GM12878 (cell line): ENCODE measurements around the gene NAT8L. TPM values are rescaled to one million over a fixed set of nuclear protein-coding genes. Genes with fewer than 3 reads are reported as not detected.

Experiments
- ATAC-seq: fragments of 200-7000 bp; cut with Tn5 transposase; 3 replicates; pipeline ENCODE4 v1.9.1; 2020; ENCODE audit warnings: mild to moderate bottlenecking, moderate library complexity
- BruUV-seq: library from RNA; stranded (reverse); fragments of 400-500 nt; replicated peaks from 2 replicates; lab custom pipeline; 2021; lab: Mats Ljungman, UMichigan
- CTCF ChIA-PET: fragments of 300-600 bp; sonication (Branson Sonifier 250); formaldehyde crosslinking; extraction: SDS; loops from one replicate; lab custom pipeline; 2021; ENCODE audit warnings: inconsistent platforms; lab: Yijun Ruan, JAX
- POLR2A ChIA-PET: fragments of 350-600 bp; formaldehyde crosslinking; extraction: SDS; loops from one replicate; lab custom pipeline; 2021; ENCODE audit warnings: inconsistent platforms; lab: Charles Lee
- RAD21 ChIA-PET: fragments of 300-600 bp; sonication (Branson Sonifier 250); formaldehyde crosslinking; loops from one replicate; lab custom pipeline; 2023; ENCODE audit warnings: antibody characterized with exemption; ENCODE audit not compliant: unreplicated experiment; lab: Charles Lee
- SMC1A ChIA-PET: fragments of 300-600 bp; sonication (Branson Sonifier 250); formaldehyde crosslinking; loops from one replicate; lab custom pipeline; 2023; ENCODE audit not compliant: unreplicated experiment, uncharacterized antibody; lab: Charles Lee
- DNase-seq: peaks from one replicate; pipeline ENCODE4 v3.0.0-alpha.2; 2011; ENCODE audit warnings: low read depth, low spot score
- FAIRE-seq: peaks from 3 replicates; lab custom pipeline; 2011; peaks lifted over from hg19 to GRCh38; lab: Jason Lieb, UNC
- H2AFZ ChIP-seq: 2 replicates; pipeline ENCODE4 v1.6.0; 2011; ENCODE audit warnings: low read depth, low read length, control low read depth; ENCODE audit not compliant: control insufficient read depth
- H3K27ac ChIP-seq: 2 replicates; pipeline ENCODE4 v1.5.1; 2011; ENCODE audit warnings: control low read depth; ENCODE audit not compliant: control insufficient read depth, insufficient read depth
- H3K27me3 ChIP-seq, 2 experiments: replicated peaks in 1 of 2; 2 replicates each; pipeline versions ENCODE4 v1.6.0 to v1.6.1; 2011; ENCODE audit warnings: low read length in 1 of 2; ENCODE audit not compliant: control insufficient read depth in 2 of 2, insufficient read depth in 2 of 2
- H3K36me3 ChIP-seq, 2 experiments: 2 replicates each; pipeline ENCODE4 v1.5.1; 2011; ENCODE audit warnings: low read length in 1 of 2; ENCODE audit not compliant: control insufficient read depth in 2 of 2, insufficient read depth in 2 of 2
- H3K4me1 ChIP-seq: 2 replicates; pipeline ENCODE4 v1.6.1; 2011; ENCODE audit warnings: mild to moderate bottlenecking, low read length, moderate library complexity, mixed read lengths; ENCODE audit not compliant: control insufficient read depth, insufficient read depth
- H3K4me2 ChIP-seq: 2 replicates; pipeline ENCODE4 v1.6.0; 2011; ENCODE audit warnings: control low read depth; ENCODE audit not compliant: control insufficient read depth, insufficient read depth
- H3K4me3 ChIP-seq: fragments of 200-600 bp; sonication (generic); 2 replicates; pipeline ENCODE4 v1.5.1; 2016
- H3K79me2 ChIP-seq: 2 replicates; pipeline ENCODE4 v1.6.0; 2011; ENCODE audit warnings: low read length; ENCODE audit not compliant: control insufficient read depth, insufficient read depth
- H3K9ac ChIP-seq: 2 replicates; pipeline ENCODE4 v1.8.0; 2011; ENCODE audit warnings: low read length, control low read depth, mixed read lengths; ENCODE audit not compliant: control insufficient read depth, insufficient read depth
- H3K9me3 ChIP-seq: replicated peaks from 3 replicates; pipeline ENCODE4 v1.5.1; 2011; ENCODE audit warnings: mild to moderate bottlenecking, low read length; ENCODE audit not compliant: control insufficient read depth, insufficient read depth
- H4K20me1 ChIP-seq: 2 replicates; pipeline ENCODE4 v1.6.0; 2011; ENCODE audit not compliant: control insufficient read depth, insufficient read depth
- KLF5 ChIP-seq: fragments of 450-650 bp; IDR thresholded peaks from 2 replicates; pipeline ENCODE4 v1.6.1; 2014; ENCODE audit warnings: mild to moderate bottlenecking; ENCODE audit not compliant: partially characterized antibody
- NFYB ChIP-seq: IDR thresholded peaks from 2 replicates; pipeline ENCODE4 v1.6.1; 2011; ENCODE audit warnings: low read depth, mild to moderate bottlenecking, low read length, improper control_type of control experiment, moderate library complexity; ENCODE audit not compliant: insufficient read depth
- NR2C2 ChIP-seq: IDR thresholded peaks from 2 replicates; pipeline ENCODE4 v1.6.1; 2011; ENCODE audit warnings: borderline replicate concordance, low read depth; ENCODE audit not compliant: control insufficient read depth, insufficient read length
- POU2F2 ChIP-seq: IDR thresholded peaks from 3 replicates; pipeline ENCODE4 v1.6.1; 2011; ENCODE audit warnings: low read depth, mild to moderate bottlenecking, low read length, borderline replicate concordance
- ZNF207 ChIP-seq: fragments of 450-650 bp; IDR thresholded peaks from 2 replicates; pipeline ENCODE4 v1.6.1; 2014; ENCODE audit warnings: antibody characterized with exemption, mild to moderate bottlenecking, borderline replicate concordance
- in situ Hi-C: fragments of 300-500 bp; cut with MboI; formaldehyde crosslinking; loops from 9 replicates; pipeline ENCODE4 v1.14.3; 2018; ENCODE audit warnings: mixed read lengths
- intact Hi-C: fragments of 100-400 bp; cut with micrococcal nuclease; formaldehyde crosslinking; loops from one replicate; pipeline ENCODE4 v1.14.2; 2022; ENCODE audit not compliant: unreplicated experiment
- polyA plus RNA-seq, 11 experiments: library from polyadenylated mRNA; depleted of rRNA in 4 of 11; unstranded in 6 of 11; stranded (reverse) in 5 of 11; fragments of >200 nt; fragmentation: Nextera tagmentation in 4 of 11; fragmentation: Illumina TruSeq in 1 of 11; extraction: Ambion mirVana in 4 of 11; extraction: Trizol in 1 of 11; gene quantifications; 1 replicate in 1 of 11; 2 replicates in 10 of 11; pipeline versions ENCODE4 v1.2.1 to v1.2.3, GENCODE V29; 2011 to 2016; ENCODE audit warnings: inconsistent platforms in 2 of 11, missing spikeins in 2 of 11, low read depth in 1 of 11
- total RNA-seq, 4 experiments: library from RNA; depleted of rRNA in 3 of 4; stranded (reverse); fragments of >200 nt in 3 of 4; fragmentation: Illumina TruSeq in 1 of 4; extraction: Trizol in 1 of 4; gene quantifications; 2 replicates each; pipeline versions ENCODE4 v1.2.1 to v1.2.3, GENCODE V29; 2013 to 2021
- TF ChIP-seq, protein P1 (sequence below): fragments of 450-650 bp; IDR thresholded peaks from 2 replicates; pipeline ENCODE4 v1.6.1; 2018; ENCODE audit warnings: mild to moderate bottlenecking, low read depth, moderate library complexity; ENCODE audit not compliant: partially characterized antibody

Gene NAT8L
- total and polyA plus RNA-seq, 10 of the 15 experiments (the other 5 are each of a cell fraction or from before 2014, with no cell fraction given) = 0.01 to 0.31 (median 0.11) TPM; not detected in 5

DNA sequence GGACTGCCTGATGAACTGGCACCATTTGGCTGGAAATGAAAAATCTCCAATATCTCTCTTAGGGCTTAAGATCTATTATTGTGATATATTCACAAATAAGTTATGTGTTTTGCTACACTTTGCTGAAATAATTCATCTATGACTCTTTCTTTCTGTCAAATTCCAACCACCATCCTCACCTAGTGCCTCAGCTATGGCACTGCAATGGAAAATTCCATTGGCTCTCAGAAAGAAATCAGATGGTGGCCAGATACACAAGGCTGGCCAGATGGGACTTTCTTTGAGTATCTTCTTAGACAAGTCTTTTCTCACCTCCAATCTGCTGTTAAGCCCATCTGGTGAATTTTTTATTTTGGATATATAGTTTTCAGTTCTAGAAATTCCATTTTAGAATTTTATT, 28.0 kb downstream of the NAT8L start:
- FAIRE-seq = no peak
- Histone ChIP-seq H3K79me2 (no peaks in the 10 kb centered on the region), H3K27ac (no peak overlapping the region), H3K9me3 (no peaks in the 10 kb centered on the region), H4K20me1 (no peaks in the 10 kb centered on the region), H3K9ac (no peak overlapping the region), H3K36me3 (no peaks in the 10 kb centered on the region), H2AFZ (no peak overlapping the region), H3K27me3 (peaks cover 0 to 4% of the 10 kb centered on the region in 2 experiments; a peak in 3 of 4 replicates), H3K4me3 (no peak overlapping the region), H3K4me2 (no peak overlapping the region), H3K4me1 (no peaks in the 10 kb centered on the region)
- BruUV-seq = no TSS peak
- ChIA-PET RAD21 (no interaction called here), CTCF (no interaction called here), SMC1A (interaction anchor here (0.8 kb wide), 1 partner anchor 107 kb away, joined by 3 read pairs; no protein-coding TSS in a partner anchor), POLR2A (no interaction called here)
- DNase-seq = no peak
- intact Hi-C loops = no loop called here
- in situ Hi-C loops = no loop called here
- no peak for ATAC-seq
- TF ChIP-seq NFYB (no peak), KLF5 (no peak), ZNF207 (no peak), POU2F2 (no peak), NR2C2 (no peak)
- TF ChIP-seq, protein P1, sequence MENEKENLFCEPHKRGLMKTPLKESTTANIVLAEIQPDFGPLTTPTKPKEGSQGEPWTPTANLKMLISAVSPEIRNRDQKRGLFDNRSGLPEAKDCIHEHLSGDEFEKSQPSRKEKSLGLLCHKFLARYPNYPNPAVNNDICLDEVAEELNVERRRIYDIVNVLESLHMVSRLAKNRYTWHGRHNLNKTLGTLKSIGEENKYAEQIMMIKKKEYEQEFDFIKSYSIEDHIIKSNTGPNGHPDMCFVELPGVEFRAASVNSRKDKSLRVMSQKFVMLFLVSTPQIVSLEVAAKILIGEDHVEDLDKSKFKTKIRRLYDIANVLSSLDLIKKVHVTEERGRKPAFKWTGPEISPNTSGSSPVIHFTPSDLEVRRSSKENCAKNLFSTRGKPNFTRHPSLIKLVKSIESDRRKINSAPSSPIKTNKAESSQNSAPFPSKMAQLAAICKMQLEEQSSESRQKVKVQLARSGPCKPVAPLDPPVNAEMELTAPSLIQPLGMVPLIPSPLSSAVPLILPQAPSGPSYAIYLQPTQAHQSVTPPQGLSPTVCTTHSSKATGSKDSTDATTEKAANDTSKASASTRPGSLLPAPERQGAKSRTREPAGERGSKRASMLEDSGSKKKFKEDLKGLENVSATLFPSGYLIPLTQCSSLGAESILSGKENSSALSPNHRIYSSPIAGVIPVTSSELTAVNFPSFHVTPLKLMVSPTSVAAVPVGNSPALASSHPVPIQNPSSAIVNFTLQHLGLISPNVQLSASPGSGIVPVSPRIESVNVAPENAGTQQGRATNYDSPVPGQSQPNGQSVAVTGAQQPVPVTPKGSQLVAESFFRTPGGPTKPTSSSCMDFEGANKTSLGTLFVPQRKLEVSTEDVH = no peak
